Activated T-cell treated with anti-CD3 and anti-CD28 coated beads, Interleukin-2, amount 50 U/mL, for 72 hours (primary cell): Measurements from ENCODE around the gene LANCL2. TPM values are rescaled to one million over a fixed set of nuclear protein-coding genes. Genes with fewer than 3 reads are reported as not detected.

Experiments
- ATAC-seq, 2 donors: fragments of 150-1000 bp; cut with Tn5 transposase; replicated peaks in 1 of 2; 2 replicates each; pipeline ENCODE4 v1.10.0; 2021; ENCODE audit warnings: moderate library complexity in 2 of 2, mild to moderate bottlenecking in 1 of 2
- DNase-seq, 2 donors: peaks; one replicate each; pipeline ENCODE4 v3.0.0; 2021 to 2022; ENCODE audit warnings: mixed read lengths in 1 of 2
- H3K27ac Mint-ChIP-seq: one replicate; pipeline ENCODE4 v1.8.0; 2022; ENCODE audit warnings: mild to moderate bottlenecking, moderate library complexity, mixed read lengths
- H3K27me3 Mint-ChIP-seq: one replicate; pipeline ENCODE4 v1.8.0; 2022; ENCODE audit warnings: low read depth, mixed read lengths
- H3K36me3 Mint-ChIP-seq, 2 donors: one replicate each; pipeline ENCODE4 v1.8.0; 2022; ENCODE audit warnings: mixed read lengths in 2 of 2, mild to moderate bottlenecking in 1 of 2; ENCODE audit not compliant: insufficient read depth in 2 of 2
- H3K4me1 Mint-ChIP-seq: one replicate; pipeline ENCODE4 v1.8.0; 2022; ENCODE audit warnings: low read depth, mixed read lengths
- H3K4me3 Mint-ChIP-seq, 2 donors: one replicate each; pipeline ENCODE4 v1.8.0; 2022; ENCODE audit warnings: mild to moderate bottlenecking in 2 of 2, mixed read lengths in 2 of 2, moderate library complexity in 2 of 2
- H3K9me3 Mint-ChIP-seq, 2 donors: one replicate each; pipeline ENCODE4 v1.8.0; 2022; ENCODE audit warnings: mixed read lengths in 2 of 2
- total RNA-seq, 2 donors: library from RNA; stranded (reverse); gene quantifications; one replicate each; pipeline ENCODE4 v1.2.3, GENCODE V29; 2022

The LANCL2 gene
- total RNA-seq = 10 to 100 TPM in 1 of 2 donors, 1 to 10 TPM in 1; 9.5 to 13.0 TPM

GRCh38 chr7:55365205-55365674, at the start of gene LANCL2:
LANCL2 (plus strand) TSS chr7:55365337; CDS start chr7:55366026, 689 bp downstream.
- Mint-ChIP-seq H3K27me3 (peaks cover 4% of the 10 kb centered on the region), H3K9me3 (no peaks in the 10 kb centered on the region), H3K4me1 (peaks cover 18% of the 10 kb centered on the region), H3K27ac (peak within 1 kb of the TSS; percentile 90), H3K36me3 (peaks cover 0 to 2% of the 10 kb centered on the region in 2 donors), H3K4me3 (peak within 1 kb of the TSS; percentile 97 to 99)
- ATAC-seq = peak; percentile 20 to 29
- DNase-seq = peak in 1 of 2 donors; percentile 39

GRCh38 chr7:55325371-55325792, 39.8 kb upstream of the LANCL2 start:
- Mint-ChIP-seq H3K36me3 (peaks cover 0 to 2% of the 10 kb centered on the region in 2 donors), H3K27ac (no peak overlapping the region), H3K27me3 (peaks cover 43% of the 10 kb centered on the region), H3K4me1 (no peaks in the 10 kb centered on the region), H3K9me3 (peaks cover 0 to 11% of the 10 kb centered on the region in 2 donors), H3K4me3 (no peak overlapping the region)
- ATAC-seq (no peak), DNase-seq (no peak)

- H3K36me3 Mint-ChIP-seq = peaks cover 0 to 2% of the 10 kb centered on the region in 2 donors
- H3K4me1 Mint-ChIP-seq = no peaks in the 10 kb centered on the region
- ATAC-seq (no peak), DNase-seq (no peak)
- H3K27me3 Mint-ChIP-seq = peaks cover 34% of the 10 kb centered on the region
- peaks cover 0 to 3% of the 10 kb centered on the region in 2 donors for H3K9me3 Mint-ChIP-seq
- H3K27ac Mint-ChIP-seq = no peak overlapping the region
- H3K4me3 Mint-ChIP-seq = no peak overlapping the region
Measured at GRCh38 chr7:55326081-55326835, 38.9 kb upstream of the LANCL2 start.

GRCh38 chr7:55326945-55327626, 38.1 kb upstream of the LANCL2 start:
- H3K9me3 Mint-ChIP-seq = no peaks in the 10 kb centered on the region
- no peaks in the 10 kb centered on the region for H3K4me1 Mint-ChIP-seq
- DNase-seq (no peak), ATAC-seq (no peak)
- no peaks in the 10 kb centered on the region for H3K36me3 Mint-ChIP-seq
- no peak overlapping the region for H3K4me3 Mint-ChIP-seq
- peaks cover 26% of the 10 kb centered on the region for H3K27me3 Mint-ChIP-seq
- no peak overlapping the region for H3K27ac Mint-ChIP-seq

GRCh38 chr7:55335151-55335550, 30.0 kb upstream of the LANCL2 start:
- no peak for ATAC-seq

GRCh38 chr7:55335786-55336185, 29.4 kb upstream of the LANCL2 start:
- ATAC-seq (no peak), DNase-seq (no peak)
- H3K27me3 Mint-ChIP-seq = peaks cover 20% of the 10 kb centered on the region
- no peaks in the 10 kb centered on the region for H3K9me3 Mint-ChIP-seq
- H3K36me3 Mint-ChIP-seq = no peaks in the 10 kb centered on the region
- no peaks in the 10 kb centered on the region for H3K4me1 Mint-ChIP-seq
- no peak overlapping the region for H3K4me3 Mint-ChIP-seq
- H3K27ac Mint-ChIP-seq = no peak overlapping the region

More at GRCh38 chr7:55335151-55335550, 30.0 kb upstream of the LANCL2 start:
- no peak for DNase-seq
- no peaks in the 10 kb centered on the region for H3K4me1 Mint-ChIP-seq
- peaks cover 20% of the 10 kb centered on the region for H3K27me3 Mint-ChIP-seq
- H3K27ac Mint-ChIP-seq = no peak overlapping the region
- no peaks in the 10 kb centered on the region for H3K9me3 Mint-ChIP-seq
- H3K36me3 Mint-ChIP-seq = no peaks in the 10 kb centered on the region
- H3K4me3 Mint-ChIP-seq = no peak overlapping the region

- Mint-ChIP-seq H3K27me3 (peaks cover 20% of the 10 kb centered on the region), H3K36me3 (no peaks in the 10 kb centered on the region), H3K9me3 (no peaks in the 10 kb centered on the region), H3K27ac (no peak overlapping the region), H3K4me1 (no peaks in the 10 kb centered on the region), H3K4me3 (no peak overlapping the region)
- ATAC-seq = no peak
- no peak for DNase-seq
Measured at GRCh38 chr7:55336540-55336939, 28.6 kb upstream of the LANCL2 start.

- no peak for DNase-seq
- Mint-ChIP-seq H3K36me3 (no peaks in the 10 kb centered on the region), H3K9me3 (no peaks in the 10 kb centered on the region), H3K4me1 (no peaks in the 10 kb centered on the region), H3K27ac (no peak overlapping the region), H3K27me3 (peaks cover 20% of the 10 kb centered on the region), H3K4me3 (no peak overlapping the region)
- no peak for ATAC-seq
Measured at GRCh38 chr7:55339033-55340000, 25.8 kb upstream of the LANCL2 start.

- Mint-ChIP-seq H3K27ac (no peak overlapping the region), H3K4me1 (no peaks in the 10 kb centered on the region), H3K27me3 (peaks cover 32% of the 10 kb centered on the region), H3K9me3 (no peaks in the 10 kb centered on the region), H3K4me3 (no peak overlapping the region), H3K36me3 (no peaks in the 10 kb centered on the region)
- no peak for ATAC-seq
- no peak for DNase-seq
Measured at GRCh38 chr7:55342216-55342871, 22.8 kb upstream of the LANCL2 start.

GRCh38 chr7:55343002-55343781, 21.9 kb upstream of the LANCL2 start:
- Mint-ChIP-seq H3K4me3 (no peak overlapping the region), H3K27me3 (peaks cover 24% of the 10 kb centered on the region), H3K36me3 (no peaks in the 10 kb centered on the region), H3K4me1 (peaks cover 2% of the 10 kb centered on the region), H3K9me3 (no peaks in the 10 kb centered on the region), H3K27ac (no peak overlapping the region)
- DNase-seq = no peak
- no peak for ATAC-seq

GRCh38 chr7:55343860-55344606, 21.1 kb upstream of the LANCL2 start:
- no peaks in the 10 kb centered on the region for H3K9me3 Mint-ChIP-seq
- H3K4me1 Mint-ChIP-seq = peaks cover 11% of the 10 kb centered on the region
- no peak for ATAC-seq
- no peak for DNase-seq
- H3K4me3 Mint-ChIP-seq = no peak overlapping the region
- peaks cover 22% of the 10 kb centered on the region for H3K27me3 Mint-ChIP-seq
- H3K27ac Mint-ChIP-seq = no peak overlapping the region
- no peaks in the 10 kb centered on the region for H3K36me3 Mint-ChIP-seq
